HG03064 (cell line): ENCODE measurements around the gene CYLC2.

Experiments
- ATAC-seq: cut with Tn5 transposase; IDR thresholded peaks from one replicate; pipeline ENCODE4 v1.9.1; 2021; ENCODE audit warnings: low read depth; ENCODE audit not compliant: unreplicated experiment

Gene CYLC2

GRCh38 chr9:102995033-102995432 is at the start of gene CYLC2:
CYLC2 (plus strand) TSS chr9:102995333; CDS start chr9:102995381, 48 bp downstream.
- ATAC-seq, result no peak

GRCh38 chr9:102950346-102950745 is 44.8 kb upstream of the CYLC2 start:
- no peak for ATAC-seq

DNA sequence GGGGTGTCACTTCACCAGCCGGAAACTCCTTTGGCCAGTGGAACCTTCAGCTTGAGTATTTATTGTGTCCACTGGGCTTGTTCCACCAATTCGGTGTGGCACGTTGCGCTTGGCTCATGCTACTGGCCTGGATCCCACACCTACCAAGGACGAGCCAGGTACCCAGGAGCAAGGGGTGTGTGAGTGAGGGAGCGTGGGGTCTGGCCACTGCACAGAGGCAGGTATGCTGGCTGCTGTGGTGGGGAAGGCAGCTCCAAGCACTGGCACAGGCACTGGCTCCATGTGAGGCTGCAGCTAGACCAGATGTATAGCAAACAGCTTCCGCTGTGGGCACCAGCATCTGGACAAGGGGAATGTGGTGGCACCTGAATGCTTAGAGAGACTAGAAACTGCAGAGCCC is 28.1 kb upstream of the CYLC2 start:
- no peak for ATAC-seq

DNA sequence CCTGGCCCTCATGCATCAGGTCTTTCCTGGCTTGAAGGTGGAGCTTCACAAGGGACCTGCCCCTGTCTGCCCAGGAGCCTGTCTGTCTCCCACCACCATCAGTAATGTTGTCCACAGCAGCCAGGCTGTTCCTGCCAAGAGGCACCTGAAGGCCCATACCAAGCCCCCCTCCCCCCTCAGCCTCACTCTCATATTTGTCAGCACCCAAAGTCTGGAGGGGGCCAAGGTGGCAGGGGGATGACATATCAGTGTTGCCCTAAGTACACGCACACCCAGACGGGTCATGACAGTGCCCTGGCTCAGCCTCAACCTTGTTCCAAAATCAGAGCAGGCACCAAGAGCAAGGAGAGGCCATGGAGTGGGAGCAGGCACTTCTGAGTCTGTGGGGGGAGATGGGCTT is 27.2 kb upstream of the CYLC2 start:
- ATAC-seq, result no peak

DNA sequence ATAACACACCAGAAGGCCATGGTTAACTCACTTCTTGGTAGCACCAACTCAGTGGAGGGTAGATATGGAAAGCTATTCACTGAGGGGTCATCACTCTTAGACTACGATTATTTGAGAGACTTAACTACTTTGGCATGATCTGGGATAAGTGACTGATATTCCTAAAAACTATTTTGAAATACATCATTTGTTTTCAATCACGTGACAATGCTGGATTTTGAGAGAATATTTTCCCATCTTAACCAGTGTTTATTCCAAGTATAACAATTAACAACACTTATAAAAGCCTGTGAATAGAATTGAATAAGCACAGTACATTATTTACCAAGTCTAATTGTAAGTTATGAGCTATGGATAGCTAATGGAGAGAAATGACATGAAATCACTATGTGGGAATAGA is 22.4 kb upstream of the CYLC2 start:
- no peak for ATAC-seq

DNA sequence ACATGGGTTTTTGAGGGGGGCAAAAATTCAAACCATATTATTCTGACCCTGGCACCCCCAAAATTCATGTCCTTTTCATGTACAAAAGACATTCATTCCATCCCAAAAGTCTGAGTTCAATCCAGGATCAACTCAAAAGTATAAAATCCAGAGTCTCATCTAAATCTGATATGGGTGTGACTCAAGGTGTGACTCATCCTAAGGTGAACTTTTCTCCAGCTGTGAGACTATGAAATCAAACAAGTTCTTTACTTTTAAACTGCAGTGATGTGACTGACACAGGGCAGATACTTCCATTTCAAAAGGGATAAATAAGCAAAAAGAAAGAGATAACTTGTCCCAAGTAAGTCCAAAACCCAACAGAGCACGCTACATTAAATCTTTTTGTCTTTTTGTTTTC is 20.6 kb upstream of the CYLC2 start:
- ATAC-seq, result no peak

DNA sequence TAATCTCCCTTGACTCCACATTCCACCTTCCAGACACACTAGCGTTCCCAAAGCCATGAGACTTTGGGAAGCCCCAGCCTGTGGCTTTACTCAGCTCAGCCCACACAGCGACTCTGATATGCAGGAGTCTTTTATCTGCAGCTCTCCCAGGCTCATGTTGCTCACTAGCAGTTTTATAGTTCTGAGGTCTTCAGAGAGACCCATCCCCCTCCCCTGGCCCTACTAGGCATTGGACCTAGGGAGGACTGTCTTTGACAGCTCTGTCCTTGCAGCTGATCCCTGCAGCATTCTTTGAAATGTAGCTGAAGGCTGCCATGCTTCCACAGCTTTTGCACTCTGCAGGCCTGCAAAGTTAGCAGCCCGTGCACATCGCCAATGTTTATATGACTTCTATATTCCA is 19.9 kb upstream of the CYLC2 start:
- no peak for ATAC-seq

DNA sequence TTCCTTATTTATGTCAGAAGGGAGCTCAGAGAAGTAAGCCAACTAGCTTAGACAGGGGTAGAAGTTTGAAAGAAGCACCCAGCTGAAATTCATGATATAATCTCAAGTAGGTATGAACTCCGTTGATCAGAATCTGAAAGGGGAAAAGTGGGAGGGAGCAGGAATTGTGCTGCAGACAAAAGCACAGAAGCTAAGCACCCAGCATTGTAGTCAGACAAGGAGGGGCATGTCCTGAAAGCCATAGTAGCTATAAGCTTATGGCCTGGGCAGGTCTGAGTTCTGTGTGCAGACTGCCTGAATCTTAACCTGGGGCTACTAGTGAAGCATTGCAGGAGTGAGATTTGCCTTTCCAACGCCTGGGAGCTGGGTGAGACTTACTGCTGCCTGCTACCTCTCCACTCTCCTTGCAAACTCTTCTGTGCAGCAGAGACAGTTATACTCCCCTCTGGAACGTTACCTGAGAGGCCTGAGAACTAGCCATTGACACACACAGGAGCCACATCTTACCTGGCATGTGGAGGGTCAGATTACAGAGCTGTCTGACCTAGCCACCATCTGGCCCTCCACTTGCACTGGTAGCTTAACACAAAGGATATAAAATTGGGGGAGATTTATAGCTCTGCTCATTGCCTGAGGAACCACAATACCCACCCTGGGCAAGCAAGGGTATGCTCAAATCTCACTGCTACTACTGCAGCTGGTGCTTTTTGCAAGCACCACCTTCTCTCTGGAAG is 9.8 kb upstream of the CYLC2 start:
- no peak for ATAC-seq

GRCh38 chr9:102986425-102986824 is 8.7 kb upstream of the CYLC2 start:
- no peak for ATAC-seq

- no peak for ATAC-seq
These were observed 8.6 kb downstream of the CYLC2 start for GRCh38 chr9:103003689-103004088.

DNA sequence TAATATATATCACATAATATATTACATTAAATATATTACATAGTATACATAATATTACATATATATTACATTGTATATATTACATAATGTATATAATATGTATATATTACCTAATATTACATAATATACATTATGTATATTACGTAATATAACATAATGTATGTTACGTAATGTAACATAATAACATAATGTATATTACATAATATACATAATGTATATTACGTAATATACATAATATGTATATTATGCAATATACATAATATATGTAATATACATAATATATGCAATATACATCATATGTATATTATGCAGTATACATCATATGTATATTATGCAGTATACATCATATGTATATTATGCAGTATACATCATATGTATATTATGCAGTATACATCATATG is 19.1 kb downstream of the CYLC2 start:
- ATAC-seq, result no peak

- no peak for ATAC-seq
These were observed 30.7 kb downstream of the CYLC2 start for GRCh38 chr9:103025796-103026195.

- no peak for ATAC-seq
These were observed 42.7 kb downstream of the CYLC2 start for GRCh38 chr9:103037508-103038477.

DNA sequence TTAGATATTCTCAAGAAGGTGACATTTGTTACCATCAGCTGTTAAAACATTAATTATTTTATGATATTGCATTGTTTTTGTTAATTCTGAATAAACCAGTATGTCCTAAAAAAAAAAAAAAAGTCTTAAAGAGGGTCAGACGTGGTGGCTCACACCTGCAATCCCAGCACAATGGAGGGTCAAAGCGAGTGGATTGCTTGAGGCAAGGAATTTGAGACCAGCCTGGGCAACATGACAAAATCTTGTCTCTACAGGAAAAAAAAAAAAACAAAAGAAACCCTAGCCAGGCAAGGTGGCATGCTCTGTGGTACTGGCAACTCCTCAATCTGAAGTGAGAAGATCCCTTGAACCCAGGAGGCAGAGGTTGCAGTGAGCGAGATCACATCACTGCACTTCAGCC is 46.8 kb downstream of the CYLC2 start:
- ATAC-seq, result no peak
